Stimulated activated CD8-positive, alpha-beta memory T cell treated with anti-CD3 and anti-CD28 coated beads, Interleukin-7, amount 100 ng/mL, for 1 hour (primary cell): Measurements from ENCODE around the gene CRYGC.

Source experiments
- DNase-seq, 2 donors: peaks; one replicate each; pipeline ENCODE4 v3.0.0-alpha.2; 2020; ENCODE audit warnings: low read depth in 2 of 2

The CRYGC gene

DNA sequence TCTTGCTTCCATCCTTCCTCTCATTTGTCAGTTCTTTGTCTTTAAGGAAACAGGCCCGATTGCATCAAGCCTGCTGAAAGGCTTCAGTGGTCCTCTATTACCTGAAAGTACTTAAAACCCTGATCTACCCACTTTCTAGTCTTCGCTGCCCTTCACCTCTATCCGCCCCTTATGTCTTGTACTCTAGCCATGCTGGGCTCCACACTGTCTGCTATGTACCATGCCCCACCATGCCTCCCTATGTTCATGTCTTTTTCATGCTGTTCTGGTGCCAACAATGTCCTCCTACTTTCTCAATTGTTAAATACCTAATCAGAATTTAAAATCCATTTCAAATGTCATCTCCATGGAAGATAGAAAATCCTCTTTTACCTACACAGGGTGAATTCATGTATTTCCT is 33.5 kb downstream of the CRYGC start:
- no peak for DNase-seq

DNA sequence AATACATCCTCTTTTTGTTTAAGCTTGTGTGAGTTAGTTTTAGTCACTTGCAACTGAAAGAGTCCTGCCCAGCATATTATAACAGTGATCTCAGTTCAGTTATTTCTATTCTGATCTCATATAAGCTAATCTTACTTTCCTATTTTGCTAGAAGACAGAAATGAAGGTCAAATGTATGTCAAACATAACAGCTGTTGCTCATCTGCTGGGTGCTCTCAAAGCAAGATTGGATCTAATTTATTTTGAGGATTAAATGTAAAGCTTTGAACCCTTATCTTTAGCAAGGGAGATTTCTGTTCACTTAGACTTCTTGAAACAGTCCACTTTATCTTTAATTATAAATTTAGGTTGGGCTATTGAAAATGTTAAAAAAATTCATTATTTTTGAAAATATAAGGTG is 36.5 kb downstream of the CRYGC start:
- DNase-seq, result no peak

DNA sequence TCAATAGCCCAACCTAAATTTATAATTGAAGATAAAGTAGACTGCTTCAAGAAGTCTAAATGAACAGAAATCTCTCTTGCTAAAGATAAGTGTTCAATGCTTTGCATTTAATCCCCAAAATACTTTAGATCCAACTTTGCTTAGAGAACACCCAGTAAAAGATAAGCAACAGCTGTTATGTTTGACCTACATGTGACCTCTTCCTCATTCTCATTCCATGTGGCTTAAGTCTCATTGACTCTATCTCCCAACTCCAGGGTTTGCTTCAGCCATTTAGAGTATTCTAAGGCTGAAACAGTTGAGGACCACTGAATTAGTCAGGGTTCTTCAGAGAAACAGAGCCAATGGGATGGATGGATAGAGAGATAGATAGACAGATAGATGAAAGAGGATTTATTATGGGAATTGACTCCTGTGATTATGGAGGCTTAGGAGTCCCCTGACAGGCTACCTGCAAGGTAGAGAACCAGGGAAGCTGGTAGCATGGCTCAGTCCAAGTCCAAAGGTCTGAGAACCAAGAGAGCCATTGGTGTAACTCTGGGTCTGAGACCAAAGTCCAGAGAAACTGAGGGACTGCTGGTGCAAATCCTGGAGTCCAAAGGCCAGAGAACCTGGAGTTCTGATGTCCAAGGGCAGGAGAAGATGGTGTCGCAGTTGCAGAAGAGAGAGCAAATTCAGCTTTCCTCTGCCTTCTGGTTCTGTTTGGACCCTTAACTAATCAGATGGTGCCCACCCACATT is 37.4 kb downstream of the CRYGC start:
- DNase-seq, result no peak

DNA sequence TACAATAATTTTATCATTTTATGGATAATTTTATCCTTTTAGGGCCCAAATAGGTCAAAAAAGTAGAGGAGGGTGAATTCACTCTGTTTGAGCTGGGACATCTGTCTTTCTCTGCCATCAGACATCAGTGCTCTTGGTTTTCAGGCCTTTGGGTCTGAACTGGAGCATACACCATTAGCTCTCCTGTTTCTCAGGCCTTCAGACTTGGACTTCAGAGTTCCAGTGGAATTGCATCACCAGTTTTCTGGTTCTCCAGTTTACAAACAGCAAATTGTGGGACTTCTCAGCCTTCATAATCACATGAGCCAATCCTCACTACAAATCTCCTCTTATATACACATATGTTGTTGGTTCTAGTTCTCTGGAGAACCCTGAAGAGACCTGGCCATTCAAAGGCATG is 39.2 kb downstream of the CRYGC start:
- no peak for DNase-seq

DNA sequence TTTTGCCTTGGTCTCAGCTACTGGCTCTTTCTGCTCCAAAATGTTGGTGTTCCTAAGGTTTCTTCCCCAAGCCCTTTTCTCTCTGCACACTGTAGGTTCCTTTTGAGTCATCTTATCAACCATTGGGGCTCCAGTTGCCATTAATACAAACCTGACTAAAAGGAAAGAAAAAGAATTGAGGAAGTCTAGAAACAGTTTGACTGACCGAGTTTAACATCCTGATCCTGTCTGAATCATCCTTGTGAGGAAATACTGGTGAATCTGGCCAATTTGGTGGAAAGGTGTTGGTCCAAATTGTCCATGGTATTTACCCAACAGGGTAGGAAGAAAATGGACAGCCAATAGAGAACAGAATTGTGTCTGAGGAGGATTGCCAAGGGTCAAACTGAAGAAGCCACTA is 43.6 kb downstream of the CRYGC start:
- DNase-seq, result no peak

DNA sequence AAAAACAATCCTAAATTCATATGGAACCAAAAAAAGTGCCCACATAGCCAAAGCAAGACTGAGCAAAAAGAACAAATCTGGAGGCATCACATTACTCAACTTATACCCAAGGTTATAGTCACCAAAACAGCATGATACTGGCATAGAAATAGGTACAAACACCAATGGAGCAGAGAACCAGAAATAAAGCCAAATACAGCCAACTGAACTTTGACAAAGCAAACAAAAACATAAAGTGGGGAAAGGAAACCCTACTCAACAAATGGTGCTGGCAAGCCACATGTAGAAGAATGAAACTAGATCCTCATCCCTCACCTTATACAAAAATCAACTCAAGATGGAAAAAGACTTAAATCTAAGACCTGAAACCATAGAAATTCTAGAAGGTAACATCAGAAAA is 45.8 kb downstream of the CRYGC start:
- no peak for DNase-seq
